ENCODE measurements around the gene APOBEC3A. TPM values are rescaled to one million over a fixed set of nuclear protein-coding genes. Genes with fewer than 3 reads are reported as not detected.
A peak's percentile ranks its signal among the peaks of the same experiment; 100 is the strongest.

Gene APOBEC3A
- total and polyA plus RNA-seq, 2 of the 8 experiments (the other 6 are each of a cell fraction or from before 2014, with no cell fraction given), result not detected

- no peak overlapping the region for H2BK15ac ChIP-seq (ENCODE audit: low read length)
- H3K4ac ChIP-seq (replicated peaks; ENCODE audit: insufficient read length, low read depth, low read length), result no peak overlapping the region
- no peaks in the 10 kb centered on the region for H3K23me2 ChIP-seq (ENCODE audit: low read depth, low read length)
- FAIRE-seq (no peak), DNase-seq (ENCODE audit: low read depth in 1 of 2, low spot score in 2 of 2) (no peak)
- H2BK20ac ChIP-seq (ENCODE audit: low read length), result no peak overlapping the region
- no peaks in the 10 kb centered on the region for H3K79me1 ChIP-seq (ENCODE audit: low read depth, low read length)
- no peak overlapping the region for H3K9ac ChIP-seq (replicated peaks in 1 of 4; ENCODE audit: extremely low read depth in 1 of 4, low read depth in 3 of 4, low read length in 3 of 4)
- H3K9me3 ChIP-seq (ENCODE audit: insufficient read depth in 2 of 2, low read depth in 1 of 2, low read length in 1 of 2), result no peaks in the 10 kb centered on the region
- no peak overlapping the region for H4K8ac ChIP-seq (ENCODE audit: extremely low read depth, insufficient read depth, low read length)
- H3K4me3 ChIP-seq (ENCODE audit: extremely low read depth in 1 of 4, insufficient read depth in 2 of 4, low read depth in 3 of 4, low read length in 4 of 4), result no peak overlapping the region
- H3K4me1 ChIP-seq (replicated peaks in 1 of 4; ENCODE audit: control insufficient read depth in 3 of 4, insufficient read depth in 4 of 4, low read length in 3 of 4), result peaks cover 0 to 10% (median 3%) of the 10 kb centered on the region in 4 experiments; a peak in 5 of 7 replicates
- no peak overlapping the region for H3K23ac ChIP-seq (ENCODE audit: insufficient read length)
- H4K20me1 ChIP-seq (replicated peaks in 1 of 2; ENCODE audit: control insufficient read depth in 1 of 2, insufficient read depth in 2 of 2, low read length in 2 of 2), result no peaks in the 10 kb centered on the region
- H2BK12ac ChIP-seq (ENCODE audit: low read depth, low read length), result peak overlapping the region; percentile 77; the same call in 1 of the 2 replicates
- H4K5ac ChIP-seq (ENCODE audit: insufficient read length, low read depth, low read length), result no peak overlapping the region
- no peak overlapping the region for H3K27ac ChIP-seq (ENCODE audit: low read depth, low read length)
- H2AFZ ChIP-seq (ENCODE audit: low read length), result no peak overlapping the region
- no peak overlapping the region for H3K4me2 ChIP-seq (ENCODE audit: insufficient read depth in 1 of 2, low read depth in 2 of 2, low read length in 2 of 2)
- no peak overlapping the region for H4K91ac ChIP-seq (replicated peaks; ENCODE audit: insufficient read length, low read length)
- H2BK5ac ChIP-seq (ENCODE audit: low read depth, low read length), result no peak overlapping the region
- H2BK120ac ChIP-seq (replicated peaks; ENCODE audit: low read depth, low read length), result no peak overlapping the region
- no peaks in the 10 kb centered on the region for H3K79me2 ChIP-seq (ENCODE audit: control insufficient read depth in 1 of 2, insufficient read depth in 2 of 2, low read length in 2 of 2)
- no peak overlapping the region for H3K56ac ChIP-seq (replicated peaks; ENCODE audit: insufficient read length, low read depth, low read length)
- no peak overlapping the region for H3K18ac ChIP-seq (ENCODE audit: extremely low read depth, low read length)
- no peaks in the 10 kb centered on the region for H3K27me3 ChIP-seq (replicated peaks in 1 of 4; ENCODE audit: control insufficient read depth in 3 of 4, extremely low read depth in 1 of 4, insufficient read depth in 3 of 4, low read length in 3 of 4)
- no peaks in the 10 kb centered on the region for H3K36me3 ChIP-seq (ENCODE audit: control insufficient read depth in 2 of 4, insufficient read depth in 4 of 4, low read length in 3 of 4)
- ChIA-PET POLR2A (ENCODE audit: partially characterized antibody) (no interaction called here), CTCF (ENCODE audit: partially characterized antibody) (interaction anchor here (2.0 kb wide), 1 partner anchor 9 kb away, joined by 13 read pairs; no protein-coding TSS in a partner anchor)
- WGBS, 2 experiments (ENCODE audit: extremely low coverage in 1 of 2, insufficient coverage in 1 of 2, insufficient read length in 1 of 2, insufficient replicate concordance in 2 of 2, low coverage in 1 of 2, low lambda C conversion rate in 2 of 2, missing lambda C conversion rate in 1 of 2), result 76% methylated on average over 3 of the region's 7 CpGs; no CpG with 5 or more reads in 1 of the 2 experiments
- no peak overlapping the region for H2AK5ac ChIP-seq (ENCODE audit: low read depth, low read length)
- H3K14ac ChIP-seq (ENCODE audit: insufficient read length), result no peak overlapping the region
- no peak for TF ChIP-seq GABPA (IDR thresholded peaks at IDR 0.05; ENCODE audit: borderline replicate concordance, insufficient read depth, low read length)
Measured at GRCh38 chr22:38964306-38964705, 6.9 kb downstream of the APOBEC3A start.
